Kidney tubule cell (primary cell): ENCODE measurements around the gene NEU4.
A peak's percentile ranks its signal among the peaks of the same experiment; 100 is the strongest.

Experiments
- DNase-seq: peaks from one replicate; pipeline ENCODE4 v3.0.0-alpha.2; 2018; ENCODE audit warnings: low spot score

The NEU4 gene

DNA sequence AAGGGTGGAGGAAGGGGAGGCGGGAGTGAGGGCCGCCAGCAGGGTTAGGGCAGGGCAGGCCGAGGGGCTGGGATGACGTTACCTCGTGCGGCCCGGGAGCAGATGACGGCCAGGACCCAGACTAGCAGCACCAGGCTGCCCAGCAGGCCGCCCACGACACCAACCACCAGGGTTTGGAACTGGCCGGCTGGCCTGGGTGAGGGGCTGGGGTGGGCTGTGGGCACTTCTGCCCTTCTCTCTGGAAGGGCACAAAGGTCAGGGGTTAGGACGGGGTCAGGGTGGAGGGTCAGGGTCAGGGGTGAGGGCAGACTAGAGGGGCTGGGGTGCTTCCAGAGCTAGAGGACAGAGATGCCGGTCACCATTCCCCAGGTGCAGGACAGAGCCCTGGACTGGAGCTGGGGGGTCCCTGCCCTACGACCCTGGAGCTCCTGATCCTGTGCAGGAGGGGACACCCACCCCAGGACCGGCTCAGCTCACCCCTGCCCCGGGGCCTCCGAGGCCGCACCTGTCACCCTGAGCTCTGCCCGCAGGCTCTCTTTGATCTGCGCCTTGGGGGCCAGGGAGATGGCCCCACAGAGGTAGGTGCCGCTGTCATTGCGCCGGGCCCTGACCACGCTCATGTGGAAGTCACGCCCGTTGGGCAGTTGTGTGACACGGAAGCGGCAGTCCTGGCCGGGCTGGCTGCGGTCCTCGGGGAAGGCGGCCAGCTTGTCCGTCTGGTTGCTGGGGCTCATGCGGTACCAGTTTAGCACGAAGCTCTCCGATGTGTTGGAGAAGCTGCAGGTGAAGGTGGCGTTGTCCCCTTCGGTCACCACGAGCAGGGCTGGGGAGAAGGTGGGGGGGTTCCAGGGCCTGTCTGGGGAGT is 43.4 kb downstream of the NEU4 start:
- DNase-seq = no peak

DNA sequence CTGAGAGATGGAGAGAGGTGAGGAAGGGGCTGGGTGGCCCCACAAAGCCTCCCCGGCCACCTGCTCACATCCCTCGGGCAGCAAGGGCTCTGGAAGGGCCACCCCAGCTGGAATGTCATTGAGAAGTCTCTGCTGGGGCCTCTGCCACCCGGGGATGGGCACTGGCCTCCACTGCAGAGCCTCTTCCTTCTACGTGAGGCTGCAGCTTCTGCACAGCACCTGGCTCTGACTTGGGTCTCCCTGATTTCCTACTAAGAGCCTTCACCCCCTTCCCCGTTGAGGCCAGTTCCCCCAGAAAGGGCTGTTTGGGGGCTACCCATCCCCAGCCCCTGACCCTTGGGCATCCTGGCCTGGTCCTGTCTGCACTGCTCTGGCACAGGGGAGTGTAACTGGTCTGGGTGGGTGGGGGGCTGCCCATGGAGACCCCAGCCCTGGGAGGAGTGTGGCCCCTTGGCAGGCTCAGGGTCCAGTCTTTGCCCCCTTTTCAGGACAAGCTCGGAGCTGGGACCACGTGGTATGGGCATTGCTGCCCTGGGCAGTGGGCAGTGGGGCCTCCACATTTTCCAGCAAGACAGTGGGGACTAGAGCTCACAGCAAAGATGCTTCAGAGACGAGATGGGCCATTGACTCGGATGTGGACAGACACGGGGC is 44.1 kb downstream of the NEU4 start:
- no peak for DNase-seq

DNA sequence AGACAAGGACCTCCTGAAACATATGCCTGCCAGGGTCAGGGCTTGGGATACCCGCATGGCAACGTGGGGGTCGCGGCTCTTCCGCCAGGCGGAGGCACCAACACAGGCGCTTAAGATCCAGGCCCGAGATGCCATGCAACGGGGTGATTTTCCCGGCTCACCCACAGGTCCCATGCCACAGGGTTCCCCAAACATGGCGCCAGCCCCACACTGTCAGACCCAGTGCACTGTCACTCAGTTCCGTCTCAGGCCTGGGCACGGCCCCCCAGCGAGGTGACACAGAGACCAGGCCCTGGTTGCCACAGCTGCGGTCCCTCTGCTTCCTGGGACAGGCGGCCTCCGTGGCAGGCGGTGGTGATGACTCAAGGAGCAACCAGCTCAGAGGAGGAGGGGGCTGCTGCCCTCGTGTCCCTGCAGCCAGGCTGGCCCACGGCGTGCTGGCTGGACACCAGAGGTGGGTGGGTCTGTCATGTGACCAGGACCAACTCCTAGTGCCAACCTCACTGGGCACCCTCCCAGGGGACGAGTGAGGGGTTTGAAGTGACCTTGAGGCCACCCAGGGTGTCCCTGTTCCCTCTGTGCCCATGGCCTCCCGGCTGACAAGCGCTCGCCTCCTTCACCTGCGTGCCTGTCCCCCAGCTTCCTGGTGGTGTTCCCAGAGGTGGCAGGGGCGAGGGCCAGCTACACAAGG is 44.8 kb downstream of the NEU4 start:
- peak; percentile 39 for DNase-seq

DNA sequence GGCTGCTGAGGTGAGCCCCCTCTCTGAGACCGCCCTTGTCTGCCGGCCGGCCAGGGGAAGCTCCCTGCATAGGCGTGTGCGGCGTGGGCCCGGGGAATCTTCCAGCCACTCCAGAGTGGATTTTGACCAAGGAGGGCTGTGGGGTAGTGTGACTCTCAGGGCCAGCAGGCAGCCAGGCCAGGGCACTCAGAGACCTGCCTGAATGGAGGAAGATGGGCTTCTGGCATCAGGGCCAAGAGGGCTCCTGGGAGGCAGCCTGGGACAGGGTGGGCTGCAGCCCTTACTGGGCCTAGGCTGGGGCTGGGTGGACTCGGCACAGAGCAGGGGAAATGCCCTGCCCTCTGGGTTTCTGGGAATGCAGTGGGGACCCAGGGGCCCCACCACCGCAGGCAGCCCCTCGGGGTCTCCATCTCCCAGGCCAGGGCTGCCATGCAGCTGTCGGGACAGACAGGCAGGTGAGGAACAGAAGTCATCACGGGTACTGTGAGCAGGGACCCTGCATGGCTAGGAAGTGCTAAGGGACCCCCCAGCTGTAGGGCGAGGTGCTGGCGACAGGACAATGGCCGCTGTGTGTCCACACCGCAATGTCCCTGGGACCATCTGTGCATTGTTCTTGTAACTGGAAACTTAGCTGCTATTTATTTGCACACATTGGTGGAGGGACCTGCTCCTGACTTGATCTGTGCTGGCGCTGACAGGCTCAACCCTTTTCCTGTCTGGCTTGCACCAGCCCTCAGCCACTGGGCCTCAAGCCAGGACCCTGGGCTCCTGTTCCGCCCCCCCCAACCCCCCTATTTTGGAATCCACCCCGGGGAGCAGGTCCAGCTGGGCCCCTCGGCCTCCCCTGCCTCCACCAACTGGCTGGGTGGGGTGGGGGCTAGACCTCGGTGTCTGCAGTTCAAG is 45.6 kb downstream of the NEU4 start:
- no peak for DNase-seq

DNA sequence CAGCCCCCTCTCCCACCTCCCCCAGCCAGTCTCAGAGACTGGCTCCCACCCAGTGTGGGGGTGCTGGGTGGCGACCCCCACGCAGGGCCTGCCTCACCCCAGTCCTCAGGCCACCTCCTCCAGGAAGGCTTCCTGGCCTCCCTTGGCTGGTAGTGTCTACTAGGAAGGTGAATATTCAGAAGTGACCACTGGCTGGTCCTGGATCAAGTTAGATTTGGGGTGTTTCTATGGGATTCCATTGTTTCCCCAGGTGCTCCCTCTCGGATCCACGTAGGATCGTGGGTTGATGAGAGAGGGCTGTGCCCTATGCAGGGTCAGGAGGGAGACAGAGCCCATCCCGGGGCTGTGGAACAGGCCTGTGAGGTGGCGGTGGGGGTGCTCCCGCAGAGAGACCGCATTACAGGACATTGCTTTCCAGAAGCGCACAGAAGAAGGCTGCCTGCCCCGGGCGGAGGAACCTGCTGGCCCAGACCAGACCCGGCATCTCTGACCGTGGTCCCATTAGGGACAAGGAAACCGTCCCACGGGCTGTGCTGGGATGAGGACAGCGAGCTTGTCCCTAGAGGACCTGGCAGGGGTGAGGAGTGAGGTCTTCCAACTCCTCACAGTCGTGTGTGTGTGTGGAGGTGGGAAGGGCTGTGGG is 46.4 kb downstream of the NEU4 start:
- DNase-seq = no peak

DNA sequence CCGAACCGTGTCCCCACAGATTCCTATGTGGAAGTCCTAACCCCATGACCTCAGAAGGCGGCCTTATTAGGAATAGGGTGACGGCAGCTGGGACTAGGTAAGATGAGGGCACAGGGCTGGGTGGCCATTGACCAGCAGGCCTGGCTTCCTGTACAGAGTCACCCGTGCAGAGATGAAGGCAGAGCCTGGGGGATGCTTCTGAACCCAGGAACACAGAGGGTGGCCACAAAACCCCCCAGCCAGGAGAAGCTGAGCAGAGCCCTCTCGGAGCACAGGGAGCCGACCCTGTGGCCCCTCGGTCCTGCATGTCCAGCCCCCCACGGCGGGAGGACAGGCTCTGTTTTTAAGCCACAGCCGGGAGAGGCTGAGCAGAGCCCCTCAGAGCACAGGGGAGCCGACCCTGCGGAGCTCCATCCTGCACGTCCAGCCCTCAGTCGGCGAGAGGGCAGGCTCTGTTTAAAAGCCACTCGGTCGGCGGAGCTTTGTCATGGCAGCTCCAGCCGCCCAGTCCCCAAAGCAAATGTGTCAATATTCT is 47.0 kb downstream of the NEU4 start:
- DNase-seq = no peak

DNA sequence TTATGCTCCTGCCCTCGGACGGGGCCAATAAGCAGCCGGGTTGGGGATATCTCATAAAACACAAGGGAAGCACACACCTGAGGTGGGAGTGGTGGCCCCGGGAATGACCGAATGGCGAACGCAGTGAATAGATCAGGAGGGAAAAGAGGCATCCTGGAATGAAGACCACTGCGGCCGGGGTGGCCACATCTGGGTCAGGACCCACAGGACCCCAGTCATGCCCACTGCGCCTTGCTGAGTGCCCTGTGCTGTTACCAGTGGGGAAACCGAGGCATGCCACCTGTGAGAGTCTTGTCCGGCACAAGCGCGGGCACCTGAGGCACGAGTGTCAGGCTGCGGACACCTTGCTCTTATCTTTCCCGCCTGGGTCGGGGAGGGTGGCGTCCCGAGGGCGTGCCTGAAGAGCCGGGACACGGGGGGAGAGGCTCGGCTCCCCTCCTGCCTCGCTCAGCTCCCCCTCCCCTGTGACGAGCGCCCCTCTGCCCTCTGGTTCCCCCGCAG is 48.1 kb downstream of the NEU4 start:
- no peak for DNase-seq

DNA sequence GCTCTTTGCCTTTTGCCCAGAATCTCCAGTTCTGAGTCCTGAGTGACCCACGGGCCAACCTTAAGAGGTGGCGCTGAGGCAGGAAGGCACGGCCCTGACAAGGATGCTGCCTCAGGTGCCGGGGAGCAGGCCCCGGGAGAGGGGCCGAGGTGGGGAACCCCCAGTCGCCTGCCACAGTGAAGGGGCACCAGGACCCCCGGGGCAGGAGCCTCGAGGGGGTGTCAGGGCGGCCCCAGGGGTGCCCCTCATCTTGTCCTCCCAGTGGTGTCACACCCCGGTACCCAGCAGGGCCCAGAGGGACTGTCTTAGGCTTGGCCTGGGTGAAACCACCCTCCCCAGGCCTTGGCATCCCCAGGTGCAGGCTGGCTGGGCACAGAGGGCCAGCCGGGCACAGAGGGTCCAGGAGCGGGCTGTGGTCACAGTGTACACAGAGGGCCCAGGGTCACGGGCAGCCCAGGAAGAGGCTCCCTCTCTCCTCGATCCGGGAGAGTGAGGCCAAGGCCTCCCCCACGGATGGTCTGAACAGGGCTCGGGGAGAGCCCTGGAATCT is 48.7 kb downstream of the NEU4 start:
- DNase-seq = no peak

DNA sequence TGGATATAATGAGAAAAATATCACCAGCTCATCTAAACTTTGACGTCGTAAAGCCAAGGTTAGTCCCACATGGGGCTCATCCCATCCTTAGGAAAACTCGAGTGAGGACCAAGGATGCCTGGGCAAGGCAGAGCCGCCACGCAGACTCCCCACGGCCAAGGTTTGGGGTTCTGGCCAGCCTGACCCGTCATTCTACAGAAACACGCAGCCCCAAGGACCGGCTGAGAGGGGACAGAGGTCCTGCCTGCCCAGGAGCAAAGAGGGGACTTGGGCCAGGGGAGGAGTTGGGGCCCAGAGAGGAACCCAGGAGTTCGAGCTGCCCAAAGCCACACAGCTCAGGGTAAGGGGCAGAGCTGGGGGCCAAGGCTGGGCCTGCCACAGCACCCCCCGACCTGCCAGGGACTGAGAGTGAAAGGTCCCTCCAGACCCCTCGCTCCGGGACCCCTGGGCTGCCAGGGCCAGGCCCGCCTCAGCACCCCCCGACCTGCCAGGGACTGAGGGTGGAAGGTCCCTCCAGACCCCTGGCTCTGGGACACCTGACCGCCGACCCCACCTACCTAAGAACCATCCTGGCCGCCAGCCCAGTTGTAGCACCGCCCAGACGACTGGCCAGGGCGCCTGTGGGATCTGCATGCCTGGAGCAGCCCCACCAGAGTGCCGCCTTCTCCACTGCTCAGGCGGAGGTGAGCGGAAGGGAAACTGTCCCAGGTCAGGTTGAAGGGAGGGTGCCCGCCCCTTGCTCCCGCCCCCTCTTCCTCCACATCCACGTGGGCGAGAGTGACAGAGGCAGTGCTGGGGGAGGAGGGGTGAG is 49.4 kb downstream of the NEU4 start, which contains the start of gene PDCD1:
TSS of gene PDCD1 (minus strand) at position 689 of the 811 bp plus-strand sequence. CDS start at position 633, 56 bp downstream.
- DNase-seq = peak; percentile 50

DNA sequence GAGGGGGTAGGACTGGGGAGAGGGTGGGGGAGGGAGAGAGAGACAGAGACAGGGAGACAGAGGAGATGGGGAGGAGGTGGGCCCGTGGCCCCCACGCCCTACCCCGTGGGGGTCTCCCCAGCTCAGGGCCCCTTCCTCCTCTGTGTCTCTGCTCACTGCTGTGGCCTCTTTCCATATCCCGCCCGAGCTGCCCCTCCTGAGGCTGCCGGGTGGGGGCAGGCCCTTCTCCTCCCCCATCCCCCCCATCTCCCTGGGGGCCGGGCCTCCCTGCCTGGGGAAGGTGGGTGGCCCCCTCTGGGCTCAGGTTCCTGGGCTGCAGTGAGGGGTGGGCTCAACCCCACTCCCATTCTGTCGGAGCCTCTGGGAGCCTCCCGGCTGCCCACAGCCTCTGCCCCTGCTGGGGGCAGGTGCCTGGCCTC is 50.0 kb downstream of the NEU4 start:
- no peak for DNase-seq

DNA sequence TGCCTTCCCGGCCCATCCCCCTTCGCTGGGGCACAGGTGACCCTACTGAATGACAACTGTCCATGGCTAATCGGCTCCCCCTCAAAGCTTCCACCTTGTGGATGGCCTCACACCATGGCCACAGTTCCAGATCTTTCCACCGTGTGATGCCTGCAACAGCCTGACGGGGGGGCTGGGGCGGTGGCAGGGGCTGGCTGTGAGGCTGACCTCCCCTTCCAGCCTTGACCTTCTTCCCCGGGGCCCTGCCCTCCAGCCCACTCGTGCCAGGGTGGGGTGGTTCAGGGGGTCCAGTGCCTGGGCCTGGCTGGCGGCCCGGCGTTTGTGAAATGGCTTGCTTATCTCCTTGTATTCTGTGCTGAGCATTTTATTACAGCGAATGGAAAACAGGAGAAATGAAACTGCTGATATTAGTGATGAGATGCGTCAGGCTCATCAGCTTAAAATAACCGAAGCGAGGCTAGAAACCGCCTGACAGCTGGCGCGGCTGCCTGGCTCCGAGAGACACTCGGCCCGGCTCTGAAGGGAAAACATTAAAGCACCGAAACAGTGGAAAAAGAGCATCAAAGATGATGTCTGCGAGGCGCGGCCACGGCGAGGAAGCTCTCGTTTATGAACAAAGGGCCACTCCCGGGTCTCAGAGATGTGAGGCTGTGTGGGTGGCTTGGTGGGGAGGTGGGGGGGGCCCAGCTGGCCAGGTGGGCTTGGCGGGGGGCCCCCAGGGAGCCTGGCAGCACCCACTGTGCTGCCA is 50.6 kb downstream of the NEU4 start:
- DNase-seq = no peak

DNA sequence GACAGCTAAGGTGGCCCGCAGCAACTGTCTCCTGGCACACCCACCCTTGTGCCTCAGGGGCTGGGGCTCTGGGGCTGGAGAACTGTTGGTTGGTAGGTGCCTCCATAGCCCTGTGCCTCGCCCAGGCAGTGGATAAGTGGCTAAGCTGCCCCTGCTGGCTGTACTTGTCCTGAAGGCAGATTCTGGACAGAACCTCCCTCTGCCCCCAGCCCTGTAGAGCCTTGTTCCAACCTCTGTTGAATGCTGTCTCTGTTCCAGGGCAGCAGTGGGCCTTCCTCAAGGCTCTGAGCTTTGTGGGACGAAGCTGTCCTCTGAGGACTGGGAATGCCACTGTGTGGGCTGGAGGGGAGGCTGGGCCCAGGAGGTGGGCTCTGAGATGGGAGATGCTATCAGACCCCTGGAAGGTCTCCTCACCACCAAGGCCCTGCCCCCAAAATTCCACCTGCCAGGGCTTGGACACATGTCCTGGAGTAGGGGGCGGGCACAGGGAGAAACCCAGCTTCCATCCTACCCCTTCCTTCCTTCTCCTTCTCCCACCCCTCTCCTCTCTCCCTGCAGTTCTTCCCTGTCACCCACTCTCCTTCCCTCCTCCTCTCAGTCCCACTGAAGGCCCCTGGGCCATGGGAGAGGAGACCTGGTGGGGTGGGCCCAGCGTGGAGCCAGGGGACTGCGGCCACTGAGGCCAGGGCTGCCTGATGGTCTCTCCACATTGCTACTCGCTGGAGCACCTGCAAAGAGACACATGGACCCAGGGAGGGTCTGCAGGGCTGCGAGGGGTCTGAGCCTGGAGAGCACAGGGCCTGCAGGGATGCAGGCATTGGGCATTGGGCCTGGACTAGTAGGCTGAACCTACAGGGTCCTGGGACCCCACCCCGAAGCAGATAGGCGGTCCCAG is 51.4 kb downstream of the NEU4 start:
- no peak for DNase-seq

DNA sequence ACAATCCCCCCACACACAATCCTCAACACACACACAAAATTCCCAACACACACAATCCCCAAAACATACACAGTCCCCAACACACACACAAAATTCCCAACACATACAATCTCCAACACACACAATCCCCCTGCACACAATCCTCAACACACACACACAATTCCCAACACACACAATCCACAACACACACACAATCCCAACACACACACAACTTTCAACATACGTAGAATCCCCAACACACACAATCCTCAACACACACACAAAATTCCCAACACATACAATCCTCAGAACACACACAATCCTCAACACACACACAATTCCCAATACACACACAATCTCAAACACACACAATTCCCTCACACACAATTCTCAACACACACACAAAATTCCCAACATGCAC is 52.3 kb downstream of the NEU4 start:
- no peak for DNase-seq

DNA sequence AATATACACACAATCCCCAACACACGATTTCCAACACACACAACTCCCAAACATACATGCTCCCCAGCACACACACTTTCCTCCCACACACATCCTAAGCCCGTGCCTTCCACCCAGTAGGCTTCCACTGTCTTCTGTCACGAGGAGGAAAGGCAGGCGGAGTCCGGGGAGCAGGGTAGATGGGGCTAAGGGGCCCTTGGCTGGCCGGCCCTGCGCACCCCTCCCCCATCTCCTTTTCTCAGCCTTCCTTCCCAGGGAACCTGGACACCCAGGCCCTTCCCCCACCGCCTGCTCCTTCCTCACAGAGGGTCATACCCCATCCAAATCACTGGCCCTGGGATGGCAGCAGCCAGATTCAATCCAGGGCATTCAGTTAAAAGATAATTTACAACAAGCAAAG is 53.1 kb downstream of the NEU4 start:
- DNase-seq = no peak

DNA sequence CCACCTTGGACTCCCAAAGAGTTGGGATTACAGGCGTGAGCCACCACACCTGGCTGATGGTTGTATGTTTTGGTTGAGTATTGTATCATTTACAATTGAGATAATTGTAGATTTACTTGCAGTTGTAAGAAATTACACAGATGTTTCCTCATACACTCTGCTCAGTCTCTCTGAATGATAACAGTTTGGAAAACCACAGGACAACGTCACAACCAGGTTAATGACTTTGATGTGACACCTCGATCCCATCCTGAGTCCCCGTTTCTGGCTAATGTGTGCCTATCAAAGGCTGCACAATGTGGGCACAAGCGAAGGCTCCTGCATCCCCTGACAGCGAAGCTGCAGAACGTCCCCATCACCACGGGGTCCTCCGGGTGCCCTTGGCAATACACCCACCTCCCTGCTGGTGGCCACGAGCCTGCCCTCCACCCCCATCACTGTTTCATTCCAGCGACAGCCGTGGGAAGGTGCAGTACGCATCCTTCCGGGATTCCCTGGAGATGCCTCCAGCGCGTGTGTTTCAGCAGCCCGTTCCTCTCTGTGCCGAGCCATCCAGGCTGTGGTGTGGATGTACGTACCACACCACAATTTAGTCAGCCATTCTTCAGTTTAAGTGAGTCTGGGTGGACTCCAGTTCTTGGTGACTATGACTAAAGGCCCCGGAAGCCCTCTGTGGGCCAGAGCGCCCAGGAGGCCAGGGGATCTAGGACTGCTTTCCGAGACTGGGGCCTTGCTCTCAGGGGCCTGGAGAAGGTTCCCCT is 54.0 kb downstream of the NEU4 start:
- no peak for DNase-seq

DNA sequence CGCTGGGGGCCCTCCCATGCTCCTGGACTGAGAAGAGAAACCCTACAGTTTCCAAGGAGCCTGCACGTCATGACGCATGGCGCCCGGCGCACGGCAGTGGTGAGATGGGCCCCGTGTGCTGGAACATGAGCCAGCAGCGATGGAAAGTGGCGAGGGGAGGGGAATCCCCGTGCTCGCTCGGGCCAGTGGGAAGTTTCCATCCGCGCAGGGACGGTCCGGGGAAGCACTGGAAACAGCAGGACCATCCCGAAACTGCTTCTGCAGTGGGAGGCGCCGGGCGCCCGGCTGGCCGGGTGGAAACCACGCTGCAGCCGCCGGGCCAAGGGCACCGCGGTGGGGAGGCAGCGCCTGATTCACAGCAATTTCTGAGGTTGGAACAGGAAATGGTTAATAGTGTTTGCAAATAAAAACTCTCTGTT is 54.6 kb downstream of the NEU4 start:
- DNase-seq = peak; percentile 46
